Aorta (tissue), 5 donors: Measurements from ENCODE around the gene GGACT. TPM values are rescaled to one million over a fixed set of nuclear protein-coding genes. Genes with fewer than 3 reads are reported as not detected.
A peak's percentile ranks its signal among the peaks of the same experiment; 100 is the strongest.
"Not testable (repeated sequence)": the region's sequence is repeated elsewhere in the genome, so short reads cannot be mapped to it uniquely, and the experiment has no call there.

Experiments used
- ATAC-seq: fragments of 200-7000 bp; cut with Tn5 transposase; one replicate; pipeline ENCODE4 v1.9.1; 2022; ENCODE audit warnings: moderate library complexity; ENCODE audit not compliant: low FRiP score
- DNase-seq, 2 donors: peaks; one replicate each; pipeline ENCODE4 v3.0.0-alpha.2; 2020
- H3K27ac ChIP-seq, 2 donors: one replicate each; pipeline ENCODE4 v1.5.1; 2013; ENCODE audit warnings: low read length in 2 of 2, mild to moderate bottlenecking in 2 of 2, moderate library complexity in 2 of 2, control low read depth in 1 of 2, inconsistent platforms in 1 of 2, low read depth in 1 of 2
- H3K27me3 ChIP-seq, 2 donors: one replicate each; pipeline ENCODE4 v1.6.1; 2013; ENCODE audit warnings: control low read depth in 1 of 2, low read length in 1 of 2, mild to moderate bottlenecking in 1 of 2, moderate library complexity in 1 of 2; ENCODE audit not compliant: insufficient read depth in 2 of 2, control insufficient read depth in 1 of 2
- H3K36me3 ChIP-seq, 2 donors: one replicate each; pipeline ENCODE4 v1.6.1; 2013; ENCODE audit warnings: control low read depth in 1 of 2, low read length in 1 of 2, mild to moderate bottlenecking in 1 of 2; ENCODE audit not compliant: insufficient read depth in 2 of 2, control insufficient read depth in 1 of 2
- H3K4me1 ChIP-seq, 2 donors: one replicate each; pipeline ENCODE4 v1.6.1; 2013; ENCODE audit warnings: low read length in 2 of 2, control low read depth in 1 of 2, mild to moderate bottlenecking in 1 of 2, moderate library complexity in 1 of 2; ENCODE audit not compliant: insufficient read depth in 2 of 2, control insufficient read depth in 1 of 2
- H3K4me3 ChIP-seq, 2 donors: one replicate each; pipeline ENCODE4 v1.5.1; 2013; ENCODE audit warnings: low read length in 2 of 2, control low read depth in 1 of 2, mild to moderate bottlenecking in 1 of 2
- H3K9me3 ChIP-seq: one replicate; pipeline ENCODE4 v1.6.1; 2013; ENCODE audit warnings: mild to moderate bottlenecking, low read length; ENCODE audit not compliant: control insufficient read depth
- WGBS, 2 donors: extraction: QIAGEN DNeasy Blood & Tissue Kit; methylation state at CpG; one replicate each; pipeline ENCODE4 v1.1.7; 2013; 5-methylcytosine and 5-hydroxymethylcytosine counted together
- intact Hi-C, 2 donors: fragments of 100-400 bp; cut with DNase I; formaldehyde crosslinking; loops; one replicate each; pipeline versions ENCODE4 v1.14.2 to v1.15.0; 2022
- polyA plus RNA-seq, 2 donors: library from polyadenylated mRNA; stranded (reverse); fragments of 200-250 nt; gene quantifications; one replicate each; pipeline ENCODE4 v1.2.3, GENCODE V29; 2013
- total RNA-seq, 2 donors: library from RNA; stranded (reverse); fragmentation: NEBNext Ultra II Directional; extraction: Animal tissue kit (Norgen Biotek cat#: 25700); gene quantifications; one replicate each; pipeline ENCODE4 v1.2.1, GENCODE V29; 2021
- donor health status: healthy with polysubstance abuse.
- donor health status: Bipolar disorder and iron deficiency.
- donor health status: DM: no; HTN: no; CAD: no.
- donor health status: DM: no; HTN: no; CAD: no.
- donor health status: DM: yes; HTN: yes; CAD: no.

GGACT gene
- total and polyA plus RNA-seq, 4 donors: 0.75 to 5.3 (median 2.8) TPM

DNA sequence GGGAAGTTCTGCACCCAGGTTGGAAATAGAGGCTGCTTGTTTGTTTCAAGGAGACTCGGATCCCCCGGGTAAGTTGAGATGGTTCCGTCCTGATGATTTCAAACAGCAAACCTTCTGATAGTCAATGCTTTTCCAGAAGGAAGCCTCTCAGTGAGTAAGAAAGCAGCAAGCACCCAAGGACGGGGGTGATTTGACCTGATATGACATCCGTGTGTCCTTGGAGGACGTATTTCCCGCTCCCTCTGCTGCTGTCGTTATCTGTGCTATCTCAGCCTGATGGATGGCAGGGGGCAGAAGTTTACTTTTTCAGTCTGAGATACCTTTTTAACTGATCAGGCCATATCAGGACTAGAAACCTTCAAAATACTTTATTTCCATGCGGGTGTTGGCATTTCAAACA lies 5.7 kb upstream of the GGACT start:
- no peak for ATAC-seq
- Histone ChIP-seq H3K4me3 (no peak overlapping the region), H3K36me3 (no peaks in the 10 kb centered on the region), H3K9me3 (peaks cover 3% of the 10 kb centered on the region), H3K27me3 (no peaks in the 10 kb centered on the region), H3K4me1 (no peaks in the 10 kb centered on the region), H3K27ac (no peak overlapping the region)
- intact Hi-C loops: no loop called here
- no peak for DNase-seq
- WGBS, 2 donors: 80 to 81% methylated on average over 9 of the region's 9 CpGs

DNA sequence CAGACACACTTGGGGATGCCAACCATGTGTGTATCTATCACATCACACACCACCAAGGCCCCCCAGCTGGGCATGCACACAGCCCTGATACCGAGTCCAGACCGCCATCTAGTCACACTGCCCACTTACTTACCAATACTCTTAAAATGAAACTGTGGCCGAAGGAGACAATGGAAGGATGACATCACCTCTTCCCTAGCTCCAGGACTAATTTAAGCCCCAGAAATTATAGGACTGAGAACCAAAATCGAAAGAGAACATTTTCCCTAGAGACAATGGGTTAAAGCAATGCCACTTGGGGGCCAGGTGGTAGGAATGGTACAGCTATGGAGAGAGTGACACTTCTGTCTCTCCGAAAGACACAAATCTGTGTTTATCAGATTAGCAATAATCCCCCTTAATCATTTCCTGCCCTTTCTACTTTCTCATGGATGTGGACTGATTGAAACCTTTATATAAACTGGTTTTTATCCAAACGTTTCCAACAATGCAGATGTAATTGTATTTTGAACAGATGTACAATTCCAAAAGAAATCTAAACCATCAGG lies 663 bp upstream of the GGACT start:
- no peaks in the 10 kb centered on the region for H3K4me1 ChIP-seq
- no peak overlapping the region for H3K27ac ChIP-seq
- no peaks in the 10 kb centered on the region for H3K27me3 ChIP-seq
- WGBS, 2 donors: 63 to 67% methylated on average over 6 of the region's 6 CpGs
- H3K9me3 ChIP-seq: no peaks in the 10 kb centered on the region
- H3K4me3 ChIP-seq: no peak overlapping the region
- ATAC-seq: peak; percentile 50
- intact Hi-C loops: no loop called here
- no peaks in the 10 kb centered on the region for H3K36me3 ChIP-seq
- no peak for DNase-seq

DNA sequence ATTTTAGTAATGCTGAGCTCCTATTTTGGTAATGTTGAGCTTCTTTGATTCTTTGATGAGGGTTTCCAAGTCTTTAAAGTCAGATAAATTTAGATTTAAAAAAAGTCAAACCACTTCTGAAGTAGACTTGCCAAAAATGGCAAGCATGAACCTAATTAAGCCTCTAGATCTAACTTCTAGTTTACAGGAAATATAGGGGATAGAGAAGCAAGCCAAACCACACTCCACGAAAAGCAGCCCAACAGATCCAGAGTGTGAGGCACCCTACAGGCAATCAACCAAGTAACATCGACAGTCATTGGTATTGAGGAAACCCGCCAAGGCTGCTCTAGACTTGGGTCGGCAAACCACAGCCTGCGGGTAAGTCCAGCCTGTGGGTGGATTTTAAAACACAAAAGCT lies 3.7 kb downstream of the GGACT start:
- intact Hi-C loops: no loop called here

DNA sequence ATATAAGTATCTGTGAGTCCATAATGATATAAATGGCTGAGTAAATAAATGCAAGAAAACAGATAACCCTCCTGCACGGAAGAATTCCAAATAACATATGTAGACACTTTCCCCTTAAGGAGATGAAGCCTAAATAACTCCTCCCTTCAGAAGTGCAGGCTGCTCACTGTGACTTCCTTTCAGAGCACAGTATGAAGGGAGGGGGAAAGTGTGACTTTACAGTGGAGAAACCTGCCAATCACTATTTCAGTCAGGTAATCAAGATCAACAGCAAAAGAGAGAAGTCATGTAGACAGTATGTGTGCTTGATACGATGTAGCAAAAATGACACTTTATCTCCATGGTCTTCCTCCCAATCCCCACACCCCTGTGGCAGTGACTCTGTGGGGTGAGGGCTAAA lies 7.1 kb downstream of the GGACT start:
- intact Hi-C loops: no loop called here
- 94 to 97% methylated on average over 2 of the region's 2 CpGs for WGBS, 2 donors

More for the DNA sequence above, 3.7 kb downstream of the GGACT start:
- Histone ChIP-seq H3K4me3 (no peak overlapping the region), H3K36me3 (peaks cover 2 to 3% of the 10 kb centered on the region in 2 donors), H3K4me1 (no peaks in the 10 kb centered on the region), H3K27ac (no peak overlapping the region), H3K9me3 (no peaks in the 10 kb centered on the region), H3K27me3 (no peaks in the 10 kb centered on the region)
- ATAC-seq (no peak), DNase-seq (no peak)
- WGBS, 2 donors: 84 to 85% methylated on average over 5 of the region's 5 CpGs

DNA sequence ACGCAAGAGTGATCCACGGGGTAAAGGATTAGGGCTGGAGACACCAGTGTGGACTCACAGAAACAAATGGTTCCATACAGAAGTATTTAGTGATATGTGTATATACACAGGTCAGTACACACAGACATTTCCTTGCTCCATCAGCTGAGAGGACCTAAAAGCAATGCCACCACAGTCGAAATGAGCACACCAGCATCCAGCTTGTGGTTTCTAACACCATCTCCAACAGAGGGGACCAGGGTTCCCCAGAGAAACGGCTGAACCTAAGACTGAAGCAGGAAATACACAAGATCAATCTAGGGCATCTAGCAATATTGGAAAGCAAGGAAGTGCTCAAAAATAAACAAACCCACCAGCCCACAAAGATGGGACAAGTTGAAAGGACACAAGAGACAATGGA lies 7.6 kb downstream of the GGACT start:
- Histone ChIP-seq H3K4me1 (no peaks in the 10 kb centered on the region), H3K9me3 (no peaks in the 10 kb centered on the region), H3K27ac (no peak overlapping the region), H3K36me3 (peaks cover 2 to 3% of the 10 kb centered on the region in 2 donors), H3K4me3 (no peak overlapping the region), H3K27me3 (no peaks in the 10 kb centered on the region)
- DNase-seq (no peak), ATAC-seq (no peak)
- intact Hi-C loops: no loop called here
- WGBS, 2 donors: 92 to 96% methylated on average over 4 of the region's 4 CpGs

More for the DNA sequence above, 7.1 kb downstream of the GGACT start:
- H3K27ac ChIP-seq: no peak overlapping the region
- no peaks in the 10 kb centered on the region for H3K9me3 ChIP-seq
- ATAC-seq (no peak), DNase-seq (no peak)
- no peaks in the 10 kb centered on the region for H3K27me3 ChIP-seq
- no peak overlapping the region for H3K4me3 ChIP-seq
- no peaks in the 10 kb centered on the region for H3K4me1 ChIP-seq
- peaks cover 2 to 3% of the 10 kb centered on the region in 2 donors for H3K36me3 ChIP-seq

DNA sequence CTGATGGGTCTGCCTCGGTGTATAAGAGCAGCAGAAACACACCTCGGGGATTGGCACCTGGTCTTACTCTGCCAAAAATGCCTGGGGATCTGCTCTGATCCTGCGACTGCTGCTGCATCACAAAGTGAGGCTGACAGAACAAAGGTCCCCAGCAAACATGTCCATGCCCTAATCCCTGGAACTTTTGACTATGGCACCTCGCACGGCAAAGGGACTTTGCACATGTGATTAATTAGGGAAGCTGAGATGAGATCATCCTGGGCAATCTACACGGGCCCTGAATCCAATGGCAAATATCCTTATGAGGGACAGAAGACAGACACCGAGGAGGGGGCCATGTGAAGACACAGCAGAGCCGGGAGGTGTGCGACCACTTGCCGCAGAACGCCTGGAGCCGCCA lies 8.5 kb downstream of the GGACT start:
- no peak overlapping the region for H3K4me3 ChIP-seq
- H3K27ac ChIP-seq: no peak overlapping the region
- H3K9me3 ChIP-seq: no peaks in the 10 kb centered on the region
- no peaks in the 10 kb centered on the region for H3K4me1 ChIP-seq
- peaks cover 2 to 3% of the 10 kb centered on the region in 2 donors for H3K36me3 ChIP-seq
- intact Hi-C loops: no loop called here
- 94 to 95% methylated on average over 12 of the region's 12 CpGs for WGBS, 2 donors
- H3K27me3 ChIP-seq: no peaks in the 10 kb centered on the region
- ATAC-seq: no peak
- no peak for DNase-seq

DNA sequence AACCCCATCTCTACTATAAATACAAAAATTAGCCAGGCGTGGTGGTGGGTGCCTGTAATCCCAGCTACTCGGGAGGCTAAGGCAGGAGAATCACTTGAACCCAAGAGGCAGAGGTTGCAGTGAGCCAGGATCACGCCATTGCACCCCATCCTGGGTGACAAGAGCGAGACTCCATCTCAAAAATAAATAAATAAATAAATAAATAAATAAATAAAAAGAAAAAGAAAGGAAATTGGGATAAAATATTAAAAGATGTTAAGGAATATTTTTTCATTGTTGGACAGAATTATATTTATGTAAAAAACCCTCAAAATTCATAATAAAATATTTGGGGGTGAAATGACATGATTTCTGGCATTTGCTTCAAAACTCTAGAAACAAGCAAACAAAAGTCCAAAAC lies 11.3 kb downstream of the GGACT start:
- H3K27ac ChIP-seq, H3K4me1 ChIP-seq, intact Hi-C loops, H3K36me3 ChIP-seq, DNase-seq, H3K4me3 ChIP-seq, ATAC-seq, H3K27me3 ChIP-seq, H3K9me3 ChIP-seq: not testable (repeated sequence)
- 98 to 100% methylated on average over 4 of the region's 4 CpGs for WGBS, 2 donors

DNA sequence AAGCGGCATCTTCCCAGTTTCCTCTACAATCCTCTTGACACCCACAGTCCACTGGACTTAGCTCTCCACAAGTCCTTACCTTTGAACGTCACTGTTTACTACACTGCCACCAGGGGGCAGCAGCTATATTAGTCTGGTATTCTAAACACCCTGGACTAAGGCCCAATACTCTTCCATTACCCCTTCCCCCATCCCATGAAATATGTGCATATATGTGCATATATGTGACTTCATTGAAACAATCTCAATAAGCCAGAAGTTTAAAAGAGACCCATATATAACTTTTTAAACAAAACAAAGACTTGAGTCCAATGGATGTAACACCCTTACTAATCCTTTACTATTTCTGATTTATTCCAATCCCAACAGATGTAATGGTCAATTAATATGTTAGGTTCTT lies 15.5 kb downstream of the GGACT start:
- intact Hi-C loops: no loop called here
- H3K27me3 ChIP-seq: no peaks in the 10 kb centered on the region
- H3K9me3 ChIP-seq: no peaks in the 10 kb centered on the region
- DNase-seq (peak; percentile 72 to 76), ATAC-seq (no peak)
- no peaks in the 10 kb centered on the region for H3K36me3 ChIP-seq
- H3K4me1 ChIP-seq: no peaks in the 10 kb centered on the region
- H3K4me3 ChIP-seq: no peak overlapping the region
- no peak overlapping the region for H3K27ac ChIP-seq
- 52 to 54% methylated on average over 2 of the region's 2 CpGs for WGBS, 2 donors

DNA sequence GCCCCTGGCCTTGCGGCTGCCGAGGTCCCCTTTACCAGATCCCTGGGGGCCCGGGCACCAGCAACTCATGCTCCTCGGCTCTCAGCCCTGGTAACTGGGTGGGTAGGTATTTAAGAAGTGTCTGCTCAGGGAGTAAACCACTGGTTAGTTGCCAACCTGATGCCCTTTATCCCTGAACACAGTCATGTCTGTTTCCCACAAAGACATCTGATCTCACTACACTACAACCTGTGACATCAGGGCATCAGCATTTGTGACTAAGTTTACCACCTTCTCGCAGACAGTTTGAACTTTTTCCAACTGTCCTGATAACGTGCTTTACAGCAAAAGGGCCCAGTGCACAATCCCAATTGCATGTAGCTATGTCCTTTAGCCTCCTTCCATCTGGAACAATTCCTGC lies 22.0 kb downstream of the GGACT start:
- ATAC-seq (no peak), DNase-seq (no peak)
- no peak overlapping the region for H3K4me3 ChIP-seq
- WGBS, 2 donors: 89% methylated on average over 6 of the region's 6 CpGs
- no peaks in the 10 kb centered on the region for H3K4me1 ChIP-seq
- intact Hi-C loops: no loop called here
- no peaks in the 10 kb centered on the region for H3K36me3 ChIP-seq
- peaks cover 4% of the 10 kb centered on the region for H3K9me3 ChIP-seq
- H3K27ac ChIP-seq: no peak overlapping the region
- no peaks in the 10 kb centered on the region for H3K27me3 ChIP-seq
